ENCODE measurements around the gene ALKBH5. TPM values are rescaled to one million over a fixed set of nuclear protein-coding genes. Genes with fewer than 3 reads are reported as not detected.

ALKBH5 gene
- total RNA-seq, 4 donors from 2014 or later, result 67.1 to 92.7 (median 73.2) TPM

DNA sequence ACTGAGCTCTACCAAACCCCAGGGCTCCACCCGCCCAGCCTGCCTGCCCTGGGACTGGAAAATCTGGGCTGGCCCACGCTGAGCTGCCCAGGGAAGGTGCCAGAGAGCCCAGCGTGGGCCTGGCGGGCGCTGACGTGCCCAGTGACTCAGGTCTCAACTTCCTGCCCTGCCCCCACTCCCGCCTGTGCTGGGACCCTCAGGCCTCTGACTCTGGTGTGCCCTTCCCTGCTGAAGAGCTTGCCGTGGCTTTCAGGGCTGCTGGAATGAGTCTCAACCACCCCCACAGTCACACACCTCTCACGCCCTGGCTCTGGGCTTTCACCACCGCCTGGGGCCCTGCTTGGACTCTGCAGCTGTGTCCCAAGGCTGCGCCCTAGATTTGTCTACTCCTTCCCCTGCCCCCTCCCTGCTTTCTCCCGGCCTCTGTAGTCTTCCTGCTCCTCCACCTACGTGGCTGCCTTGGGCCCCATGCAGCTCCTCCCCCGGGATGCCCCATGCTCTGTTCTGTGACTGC is 52.2 kb downstream of the ALKBH5 start:
- H3K9me3 ChIP-seq, result no peaks in the 10 kb centered on the region
- H3K4me3 ChIP-seq, result no peak overlapping the region
- H3K27ac ChIP-seq, result peak overlapping the region; percentile 55
- WGBS, result 45% methylated on average over 13 of the region's 14 CpGs
- peak in 1 of 2 donors; percentile 73 for DNase-seq (ENCODE audit: low spot score in 2 of 2)
- TF ChIP-seq POLR2AphosphoS5 (IDR thresholded peaks at IDR 0.05), result no peak
- no peak for TF ChIP-seq EP300 (IDR thresholded peaks at IDR 0.05)
- TF ChIP-seq CTCF (IDR thresholded peaks at IDR 0.05), result no peak
- TF ChIP-seq POLR2A (IDR thresholded peaks at IDR 0.05), result no peak
- H3K27me3 ChIP-seq, result no peaks in the 10 kb centered on the region
- H3K4me1 ChIP-seq, result peaks cover 15% of the 10 kb centered on the region
- peaks cover 64% of the 10 kb centered on the region for H3K36me3 ChIP-seq

- no peak for TF ChIP-seq CTCF (IDR thresholded peaks at IDR 0.05)
- no peak for TF ChIP-seq EP300 (IDR thresholded peaks at IDR 0.05)
- TF ChIP-seq POLR2A (IDR thresholded peaks at IDR 0.05), result no peak
- no peak for TF ChIP-seq POLR2AphosphoS5 (IDR thresholded peaks at IDR 0.05)
- no peaks in the 10 kb centered on the region for H3K9me3 ChIP-seq
- no peak overlapping the region for H3K27ac ChIP-seq
- WGBS, result 95% methylated on average over 12 of the region's 18 CpGs
- H3K4me1 ChIP-seq, result peaks cover 15% of the 10 kb centered on the region
- H3K36me3 ChIP-seq, result peaks cover 71% of the 10 kb centered on the region
- H3K4me3 ChIP-seq, result no peak overlapping the region
- no peak for DNase-seq (ENCODE audit: low spot score in 2 of 2)
- H3K27me3 ChIP-seq, result no peaks in the 10 kb centered on the region
Measured at GRCh38 chr17:18236494-18236893, 52.9 kb downstream of the ALKBH5 start.

DNA sequence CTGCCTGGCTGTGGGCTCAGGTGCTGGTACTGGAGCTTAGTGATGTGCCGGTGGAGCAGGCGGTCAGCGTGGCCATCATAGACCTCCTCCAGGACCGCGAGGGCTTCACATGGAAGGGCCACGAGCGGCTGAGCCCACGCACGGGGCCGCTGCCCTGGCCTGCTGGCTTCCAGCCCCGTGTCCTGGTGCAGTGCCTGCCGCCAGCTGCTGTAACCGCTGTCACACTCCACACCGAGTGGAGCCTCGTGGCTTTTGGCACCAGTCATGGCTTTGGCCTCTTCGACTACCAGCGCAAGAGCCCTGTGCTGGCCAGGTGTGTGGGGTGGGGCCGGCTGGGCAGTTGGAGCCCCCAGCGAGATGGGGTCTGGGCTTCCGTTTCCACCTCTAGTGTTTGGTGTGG is 53.8 kb downstream of the ALKBH5 start:
- DNase-seq (ENCODE audit: low spot score in 2 of 2), result no peak
- TF ChIP-seq POLR2AphosphoS5 (IDR thresholded peaks at IDR 0.05) (no peak), POLR2A (IDR thresholded peaks at IDR 0.05) (no peak), CTCF (IDR thresholded peaks at IDR 0.05) (no peak), EP300 (IDR thresholded peaks at IDR 0.05) (no peak)
- peaks cover 15% of the 10 kb centered on the region for H3K4me1 ChIP-seq
- WGBS, result 82% methylated on average over 13 of the region's 20 CpGs
- H3K36me3 ChIP-seq, result peaks cover 77% of the 10 kb centered on the region
- no peak overlapping the region for H3K27ac ChIP-seq
- no peaks in the 10 kb centered on the region for H3K27me3 ChIP-seq
- H3K9me3 ChIP-seq, result no peaks in the 10 kb centered on the region
- no peak overlapping the region for H3K4me3 ChIP-seq

DNA sequence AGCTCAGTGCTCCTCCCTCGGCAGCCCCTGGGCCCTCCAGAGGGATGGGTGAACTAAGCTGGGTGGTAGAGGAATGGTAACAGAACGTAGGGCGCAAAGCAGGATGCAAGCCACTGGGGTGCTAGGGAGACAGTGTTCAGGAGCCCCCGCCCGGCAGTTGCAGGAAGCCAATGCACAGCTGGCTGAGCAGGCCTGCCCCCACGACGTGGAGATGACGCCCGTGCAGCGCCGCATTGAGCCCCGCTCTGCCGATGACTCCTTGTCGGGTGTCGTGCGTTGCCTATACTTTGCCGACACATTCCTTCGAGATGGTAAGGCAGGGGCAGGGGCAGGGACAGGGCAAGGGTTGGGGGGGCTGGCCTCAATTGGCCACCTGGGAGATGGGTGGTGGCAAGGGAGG is 54.7 kb downstream of the ALKBH5 start:
- no peak for TF ChIP-seq CTCF (IDR thresholded peaks at IDR 0.05)
- TF ChIP-seq EP300 (IDR thresholded peaks at IDR 0.05), result no peak
- Histone ChIP-seq H3K36me3 (peaks cover 78% of the 10 kb centered on the region), H3K9me3 (no peaks in the 10 kb centered on the region), H3K4me3 (no peak overlapping the region), H3K27ac (no peak overlapping the region), H3K27me3 (no peaks in the 10 kb centered on the region), H3K4me1 (peaks cover 15% of the 10 kb centered on the region)
- 89% methylated on average over 17 of the region's 18 CpGs for WGBS
- DNase-seq (ENCODE audit: low spot score in 2 of 2), result no peak

GRCh38 chr17:18240449-18240848 is 56.8 kb downstream of the ALKBH5 start:
- TF ChIP-seq EP300 (IDR thresholded peaks at IDR 0.05), result no peak
- no peak for TF ChIP-seq POLR2AphosphoS5 (IDR thresholded peaks at IDR 0.05)
- TF ChIP-seq POLR2A (IDR thresholded peaks at IDR 0.05), result no peak
- TF ChIP-seq CTCF (IDR thresholded peaks at IDR 0.05), result no peak
- Histone ChIP-seq H3K27me3 (no peaks in the 10 kb centered on the region), H3K4me3 (no peak overlapping the region), H3K4me1 (peaks cover 13% of the 10 kb centered on the region), H3K9me3 (no peaks in the 10 kb centered on the region), H3K27ac (no peak overlapping the region), H3K36me3 (peaks cover 79% of the 10 kb centered on the region)
- WGBS, result 94% methylated on average over 3 of the region's 19 CpGs
- DNase-seq (ENCODE audit: low spot score in 2 of 2), result no peak
